HUES64 (cell line): ENCODE measurements around the gene UPK3B.
A peak's percentile ranks its signal among the peaks of the same experiment; 100 is the strongest.
"Not testable (repeated sequence)": the region's sequence is repeated elsewhere in the genome, so short reads cannot be mapped to it uniquely, and the experiment has no call there.

Source experiments
- H3K27ac ChIP-seq: 2 replicates; pipeline ENCODE4 v1.7.0; 2013; ENCODE audit warnings: low read depth, low read length, inconsistent platforms
- H3K27me3 ChIP-seq: 2 replicates; pipeline ENCODE4 v1.6.1; 2013; ENCODE audit warnings: mild to moderate bottlenecking, low read length; ENCODE audit not compliant: insufficient read depth
- H3K36me3 ChIP-seq: 2 replicates; pipeline ENCODE4 v1.6.1; 2013; ENCODE audit warnings: mild to moderate bottlenecking, low read length; ENCODE audit not compliant: insufficient read depth
- H3K4me1 ChIP-seq: 2 replicates; pipeline ENCODE4 v1.6.1; 2013; ENCODE audit warnings: mild to moderate bottlenecking, low read length, moderate library complexity; ENCODE audit not compliant: insufficient read depth
- H3K4me3 ChIP-seq: 2 replicates; pipeline ENCODE4 v1.5.1; 2013; ENCODE audit warnings: mild to moderate bottlenecking, low read length, moderate library complexity
- H3K9ac ChIP-seq: 2 replicates; pipeline ENCODE4 v1.6.1; 2013; ENCODE audit warnings: mild to moderate bottlenecking, low read depth, low read length
- H3K9me3 ChIP-seq: 2 replicates; pipeline ENCODE4 v1.6.1; 2013; ENCODE audit warnings: low read depth, low read length; ENCODE audit not compliant: insufficient read depth
- WGBS: fragments of 150-250, 120-280 bp; methylation state at CpG from one replicate; pipeline ENCODE4 v1.1.7; 2013; ENCODE audit warnings: missing lambda C conversion rate; 5-methylcytosine and 5-hydroxymethylcytosine counted together

UPK3B gene

GRCh38 chr7:76526183-76526582, 15.8 kb downstream of the UPK3B start:
- H3K4me3 ChIP-seq, H3K36me3 ChIP-seq, H3K4me1 ChIP-seq, H3K9me3 ChIP-seq, H3K27me3 ChIP-seq, H3K9ac ChIP-seq, H3K27ac ChIP-seq: not testable (repeated sequence)
- WGBS: 89% methylated on average over 2 of the region's 4 CpGs

- not testable (repeated sequence) for H3K36me3 ChIP-seq, H3K4me1 ChIP-seq, H3K9me3 ChIP-seq, H3K9ac ChIP-seq, H3K27ac ChIP-seq, H3K27me3 ChIP-seq, H3K4me3 ChIP-seq
- no CpG with 5 or more reads among the region's 2 CpGs for WGBS
Observed at GRCh38 chr7:76531643-76532042, 21.3 kb downstream of the UPK3B start.

- H3K36me3 ChIP-seq, H3K27me3 ChIP-seq, H3K4me1 ChIP-seq, H3K9me3 ChIP-seq, H3K27ac ChIP-seq, H3K9ac ChIP-seq, H3K4me3 ChIP-seq: not testable (repeated sequence)
- no CpG with 5 or more reads among the region's 8 CpGs for WGBS
Observed at GRCh38 chr7:76543197-76543596, 32.8 kb downstream of the UPK3B start, which contains the start of gene SPDYE16. TSS of gene SPDYE16 (minus strand) at chr7:76543297. CDS start at chr7:76541459, 1,838 bp downstream.

GRCh38 chr7:76549025-76549854, 38.9 kb downstream of the UPK3B start:
- H3K4me1 ChIP-seq, H3K9me3 ChIP-seq, H3K27me3 ChIP-seq, H3K36me3 ChIP-seq: not testable (repeated sequence)
- under 1% methylated on average over 71 of the region's 71 CpGs for WGBS
- Histone ChIP-seq H3K4me3 (peak overlapping the region; percentile 84), H3K9ac (peak overlapping the region; percentile 83), H3K27ac (peak overlapping the region; percentile 58; the same call in 1 of the 2 replicates)

GRCh38 chr7:76549855-76550248, 39.5 kb downstream of the UPK3B start:
- H3K4me3 ChIP-seq: peak overlapping the region; percentile 84
- H3K9me3 ChIP-seq, H3K27me3 ChIP-seq, H3K36me3 ChIP-seq, H3K4me1 ChIP-seq, H3K27ac ChIP-seq: not testable (repeated sequence)
- H3K9ac ChIP-seq: peak overlapping the region; percentile 83
- 1% methylated on average over 18 of the region's 19 CpGs for WGBS

- H3K36me3 ChIP-seq, H3K27me3 ChIP-seq, H3K9ac ChIP-seq, H3K4me3 ChIP-seq, H3K9me3 ChIP-seq, H3K4me1 ChIP-seq, H3K27ac ChIP-seq: not testable (repeated sequence)
- 93% methylated on average over 2 of the region's 6 CpGs for WGBS
Observed at GRCh38 chr7:76551992-76552391, 41.6 kb downstream of the UPK3B start.

GRCh38 chr7:76559685-76560084, 49.3 kb downstream of the UPK3B start:
- not testable (repeated sequence) for H3K9me3 ChIP-seq, H3K4me3 ChIP-seq, H3K36me3 ChIP-seq, H3K9ac ChIP-seq, H3K27me3 ChIP-seq, H3K4me1 ChIP-seq, H3K27ac ChIP-seq
- 79% methylated on average over 1 of the region's 6 CpGs for WGBS

GRCh38 chr7:76560157-76560556, 49.8 kb downstream of the UPK3B start:
- not testable (repeated sequence) for H3K27me3 ChIP-seq, H3K9ac ChIP-seq, H3K9me3 ChIP-seq, H3K27ac ChIP-seq, H3K4me3 ChIP-seq, H3K36me3 ChIP-seq, H3K4me1 ChIP-seq
- WGBS: 84% methylated on average over 4 of the region's 4 CpGs

GRCh38 chr7:76561342-76561741, 51.0 kb downstream of the UPK3B start:
- not testable (repeated sequence) for H3K9me3 ChIP-seq, H3K27me3 ChIP-seq, H3K27ac ChIP-seq, H3K36me3 ChIP-seq, H3K4me1 ChIP-seq, H3K4me3 ChIP-seq, H3K9ac ChIP-seq
- WGBS: 100% methylated on average over 3 of the region's 3 CpGs

- H3K27me3 ChIP-seq, H3K9me3 ChIP-seq, H3K4me1 ChIP-seq, H3K9ac ChIP-seq, H3K4me3 ChIP-seq, H3K27ac ChIP-seq: not testable (repeated sequence)
- WGBS: 100% methylated on average over 1 of the region's 3 CpGs
- peaks cover 10% of the 10 kb centered on the region for H3K36me3 ChIP-seq
Observed at GRCh38 chr7:76565001-76565400, 54.6 kb downstream of the UPK3B start.
